Measurements from ENCODE around the gene PLCD3.

Gene PLCD3

GRCh38 chr17:45108595-45109521, 23.5 kb downstream of the PLCD3 start:
- H3K4me3 ChIP-seq (replicated peaks; ENCODE audit: low read depth, low read length), result no peak overlapping the region

GRCh38 chr17:45108051-45108450, 24.3 kb downstream of the PLCD3 start:
- H3K4me3 ChIP-seq (replicated peaks; ENCODE audit: low read depth, low read length), result no peak overlapping the region
- no peak for TF ChIP-seq CTCF (IDR thresholded peaks at IDR 0.05; ENCODE audit: low read length, missing control alignments)
- no peak for DNase-seq (ENCODE audit: low read depth)

More at GRCh38 chr17:45108595-45109521, 23.5 kb downstream of the PLCD3 start:
- no peak for DNase-seq (ENCODE audit: low read depth)
- TF ChIP-seq CTCF (IDR thresholded peaks at IDR 0.05; ENCODE audit: low read length, missing control alignments), result peak; percentile 7

DNA sequence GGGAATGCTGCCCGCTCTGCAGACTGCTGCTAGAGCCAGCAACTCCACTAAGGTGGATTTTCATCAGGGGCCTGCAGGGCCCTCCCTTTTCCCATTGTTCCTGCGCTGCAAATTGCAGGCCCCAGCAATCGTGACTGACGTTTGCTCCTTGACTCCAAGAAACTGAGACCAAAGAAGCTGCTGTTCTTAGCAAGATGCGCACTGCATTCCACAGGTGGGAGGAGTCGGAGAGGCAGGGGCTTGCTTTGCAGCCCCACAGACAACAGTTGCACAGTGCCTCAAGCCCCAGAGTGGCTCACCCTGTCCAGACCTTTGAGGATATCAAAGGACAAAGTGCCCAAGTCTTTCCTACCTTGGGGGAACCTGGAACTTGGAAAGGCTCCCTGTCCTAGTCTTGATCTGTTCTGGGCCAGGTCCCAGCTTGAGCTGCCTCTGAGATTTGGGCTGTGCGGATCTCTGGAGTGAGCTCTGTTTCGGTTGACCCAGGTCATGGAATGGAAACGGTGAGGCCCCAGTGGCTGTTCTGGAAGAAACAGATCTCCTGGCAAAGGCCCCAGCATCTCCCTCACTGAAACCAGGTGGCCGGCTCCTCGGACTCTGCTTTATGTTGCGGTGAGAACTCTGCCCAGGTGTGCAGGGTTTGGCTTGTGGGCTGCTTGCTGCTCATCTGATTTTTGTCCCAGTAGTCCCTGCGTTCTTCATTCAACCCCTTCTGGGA, 24.9 kb downstream of the PLCD3 start:
- no peak for TF ChIP-seq CTCF (IDR thresholded peaks at IDR 0.05; ENCODE audit: low read length, missing control alignments)
- no peak overlapping the region for H3K4me3 ChIP-seq (replicated peaks; ENCODE audit: low read depth, low read length)
- no peak for DNase-seq (ENCODE audit: low read depth)

GRCh38 chr17:45106582-45106981, 25.7 kb downstream of the PLCD3 start:
- TF ChIP-seq CTCF (IDR thresholded peaks at IDR 0.05; ENCODE audit: low read length, missing control alignments), result no peak
- no peak overlapping the region for H3K4me3 ChIP-seq (replicated peaks; ENCODE audit: low read depth, low read length)
- DNase-seq (ENCODE audit: low read depth), result no peak

GRCh38 chr17:45106096-45106495, 26.2 kb downstream of the PLCD3 start:
- no peak for TF ChIP-seq CTCF (IDR thresholded peaks at IDR 0.05; ENCODE audit: low read length, missing control alignments)
- DNase-seq (ENCODE audit: low read depth), result no peak
- no peak overlapping the region for H3K4me3 ChIP-seq (replicated peaks; ENCODE audit: low read depth, low read length)

GRCh38 chr17:45104907-45105624, 27.2 kb downstream of the PLCD3 start:
- TF ChIP-seq CTCF (IDR thresholded peaks at IDR 0.05; ENCODE audit: low read length, missing control alignments), result peak; percentile 1
- H3K4me3 ChIP-seq (replicated peaks; ENCODE audit: low read depth, low read length), result no peak overlapping the region
- no peak for DNase-seq (ENCODE audit: low read depth)

Data from fibroblast of pulmonary artery (primary cell).